A204.1 (cell line): ENCODE results near the gene UBL7.
"Not testable (repeated sequence)": the region's sequence is repeated elsewhere in the genome, so short reads cannot be mapped to it uniquely, and the experiment has no call there.

Source experiments
- FAIRE-seq: peaks from 2 replicates; lab custom pipeline; 2012; peaks lifted over from hg19 to GRCh38; lab: Jason Lieb, UNC

Gene UBL7

GRCh38 chr15:74463634-74464033, 2.7 kb upstream of the UBL7 start:
- FAIRE-seq = no peak

- FAIRE-seq = no peak
Measured at GRCh38 chr15:74461847-74462511, 1.0 kb upstream of the UBL7 start.

GRCh38 chr15:74460298-74460697, 662 bp downstream of the UBL7 start:
- FAIRE-seq = no peak

GRCh38 chr15:74459798-74460197, 1.2 kb downstream of the UBL7 start:
- FAIRE-seq = not testable (repeated sequence)

GRCh38 chr15:74458473-74458872, 2.5 kb downstream of the UBL7 start:
- no peak for FAIRE-seq

GRCh38 chr15:74457036-74457435, 3.9 kb downstream of the UBL7 start:
- FAIRE-seq = not testable (repeated sequence)

- no peak for FAIRE-seq
Measured at GRCh38 chr15:74454764-74455500, 6.0 kb downstream of the UBL7 start.

- no peak for FAIRE-seq
Measured at GRCh38 chr15:74453925-74454763, 6.8 kb downstream of the UBL7 start.

- FAIRE-seq = no peak
Measured at GRCh38 chr15:74451861-74452835, 8.8 kb downstream of the UBL7 start.

- FAIRE-seq = no peak
Measured at GRCh38 chr15:74451322-74451721, 9.6 kb downstream of the UBL7 start.

GRCh38 chr15:74449643-74450205, 11.2 kb downstream of the UBL7 start:
- no peak for FAIRE-seq

- FAIRE-seq = no peak
Measured at GRCh38 chr15:74449095-74449494, 11.9 kb downstream of the UBL7 start.

- FAIRE-seq = no peak
Measured at GRCh38 chr15:74445816-74446763, 14.9 kb downstream of the UBL7 start.

- no peak for FAIRE-seq
Measured at GRCh38 chr15:74444106-74445062, 16.6 kb downstream of the UBL7 start.

- FAIRE-seq = no peak
Measured at GRCh38 chr15:74443100-74443909, 17.7 kb downstream of the UBL7 start.

- no peak for FAIRE-seq
Measured at GRCh38 chr15:74442604-74443003, 18.4 kb downstream of the UBL7 start.

GRCh38 chr15:74442063-74442462, 18.9 kb downstream of the UBL7 start:
- FAIRE-seq = no peak

- no peak for FAIRE-seq
Measured at GRCh38 chr15:74441248-74441941, 19.6 kb downstream of the UBL7 start.
